Measurements from ENCODE around the gene FHOD1.

DNA sequence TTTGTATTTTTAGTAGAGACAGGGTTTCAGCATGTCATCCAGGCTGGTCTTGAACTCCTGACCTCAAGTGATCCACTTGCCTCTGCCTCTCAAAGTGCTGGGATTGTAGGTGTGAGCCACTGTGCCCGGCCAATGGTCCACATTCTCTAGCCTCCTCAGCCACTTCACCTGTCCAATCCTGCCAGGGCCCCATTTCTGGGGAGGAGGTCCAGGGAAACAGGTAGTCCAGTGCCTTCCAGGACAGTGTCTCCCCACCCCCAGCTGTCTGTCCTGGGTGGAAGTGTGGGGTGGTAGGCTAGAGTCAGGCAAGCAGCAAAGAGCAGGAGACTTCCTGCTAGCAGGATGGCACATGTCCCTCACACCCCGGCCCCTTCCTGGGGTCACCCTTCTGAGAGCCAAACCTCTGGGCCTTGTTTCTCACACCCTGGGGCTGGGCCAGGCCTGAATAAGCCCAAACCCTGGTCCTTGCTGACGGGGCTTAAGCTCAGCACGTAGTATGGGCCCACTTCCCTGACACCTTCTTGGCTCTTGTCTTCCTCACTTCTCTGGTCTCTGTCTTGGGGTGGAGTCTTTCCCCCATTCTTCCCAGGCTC, 5.0 kb downstream of the FHOD1 start:
- no peak for TF ChIP-seq CTCF (IDR thresholded peaks at IDR 0.05)
- TF ChIP-seq RAD21 (IDR thresholded peaks at IDR 0.05; ENCODE audit: low read length): no peak
